ENCODE measurements around the gene ANKRD26. TPM values are rescaled to one million over a fixed set of nuclear protein-coding genes. Genes with fewer than 3 reads are reported as not detected.
"Not testable (repeated sequence)": the region's sequence is repeated elsewhere in the genome, so short reads cannot be mapped to it uniquely, and the experiment has no call there.

Gene ANKRD26
- total RNA-seq, result 4.6 and 5.0 TPM in 2 replicates

DNA sequence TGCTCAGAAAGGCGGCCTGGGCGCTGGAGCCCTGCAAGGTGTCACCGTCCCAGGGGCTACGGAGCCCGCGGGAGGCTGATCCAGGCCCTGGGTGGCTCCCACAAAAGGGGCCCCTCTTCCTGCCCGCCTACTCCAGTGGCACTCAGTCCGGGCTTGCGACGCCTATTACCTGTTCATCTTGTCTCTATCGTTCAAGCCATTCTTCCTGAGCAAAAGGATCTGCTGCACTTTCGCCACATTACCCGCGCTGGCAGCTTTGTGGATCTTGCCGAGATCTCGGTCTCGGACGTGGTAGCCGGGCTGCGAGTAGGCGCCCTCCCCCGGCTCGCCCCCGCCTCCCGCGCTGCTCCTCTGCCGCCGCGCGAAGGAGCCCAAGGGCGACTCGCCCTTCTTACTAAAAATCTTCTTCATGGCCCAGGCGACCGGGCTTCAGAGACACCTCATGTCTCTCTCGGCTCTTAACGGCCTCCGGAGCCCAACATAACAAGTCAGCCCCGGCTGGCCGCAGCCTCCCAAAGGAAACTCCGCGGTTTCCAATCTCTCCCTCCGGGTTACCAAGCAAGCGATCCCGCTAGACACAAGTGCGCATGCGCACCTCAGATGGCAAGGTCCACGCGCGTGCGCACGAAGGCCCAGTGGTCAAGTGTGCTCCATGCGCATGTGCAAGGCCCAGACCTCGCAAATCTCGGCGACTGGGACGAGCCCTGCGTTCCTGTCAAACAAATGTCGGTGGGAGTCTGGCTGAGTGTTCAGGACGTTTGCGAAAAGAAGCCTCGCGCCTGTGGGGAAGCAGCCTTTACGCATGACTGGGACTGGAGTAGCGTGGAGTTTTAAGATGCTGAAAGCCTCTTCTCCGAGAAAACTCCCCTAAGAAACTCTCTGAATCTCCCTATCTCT lies at the start of gene ANKRD26:
Gene ANKRD26, minus strand, starts transcription at position 579 of the 897 bp plus-strand sequence. Its CDS starts 168 bp downstream, at position 411.
- DNase-seq (ENCODE audit: low read depth in 2 of 2), result peak; percentile 98 to 99

DNA sequence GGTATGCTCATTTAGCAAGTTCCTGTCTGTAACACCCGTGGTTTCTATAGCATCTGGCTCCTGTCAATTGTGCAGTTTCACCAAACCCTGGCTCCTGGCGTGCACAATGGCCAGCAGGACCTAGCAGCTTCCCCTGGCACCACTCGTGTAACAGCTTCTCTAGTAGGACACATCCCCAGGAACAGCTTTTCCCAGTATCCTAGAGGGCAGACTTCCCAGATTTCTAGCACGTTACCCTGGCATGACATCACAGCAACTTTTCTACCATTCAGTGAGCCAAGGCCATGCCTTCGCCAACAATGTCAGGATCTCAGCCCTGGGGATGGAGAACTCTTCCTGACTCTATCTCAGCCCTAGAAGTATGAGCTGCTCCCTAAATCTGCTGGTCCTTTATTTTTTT lies 47.4 kb upstream of the ANKRD26 start:
- DNase-seq (ENCODE audit: low read depth in 2 of 2), result peak in 1 of 2 donors; percentile 18

DNA sequence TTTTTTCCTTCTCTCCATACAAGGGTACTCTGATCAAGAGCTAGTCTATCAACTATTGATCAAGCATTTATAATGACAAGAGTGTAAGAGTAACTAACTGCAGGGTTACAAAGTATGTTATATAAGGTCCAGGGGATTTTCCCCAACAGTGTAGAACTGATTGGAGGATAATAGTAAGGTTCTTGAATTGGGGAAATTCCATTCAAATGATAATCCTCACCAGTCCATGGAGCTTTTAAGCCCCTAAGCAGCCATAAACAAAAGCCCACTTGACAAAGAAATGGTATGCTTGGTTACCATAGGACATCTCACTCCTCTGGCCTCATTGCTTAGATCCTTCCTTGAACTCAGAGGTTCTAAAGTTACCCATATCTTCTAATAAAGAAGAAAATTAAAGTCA lies 45.6 kb upstream of the ANKRD26 start:
- no peak for DNase-seq (ENCODE audit: low read depth in 2 of 2)

DNA sequence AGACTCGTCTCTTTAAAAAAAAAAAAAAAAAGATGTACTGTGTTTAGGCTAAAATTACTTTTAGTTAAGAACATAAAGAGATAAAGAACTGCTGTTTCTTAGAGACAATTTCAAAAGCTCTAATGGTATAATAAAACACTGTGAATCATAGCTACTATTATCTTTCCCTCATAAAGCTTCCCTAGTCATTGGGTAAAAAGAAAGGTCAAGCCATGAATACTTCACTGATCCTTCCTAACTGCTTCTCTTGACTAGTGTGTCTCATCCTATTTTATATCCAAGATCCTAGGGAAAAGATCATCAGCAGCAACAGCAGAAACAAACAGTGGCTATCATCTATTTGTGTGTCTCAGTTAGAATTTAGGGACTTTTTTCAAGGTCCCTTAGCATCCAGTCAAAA lies 43.4 kb upstream of the ANKRD26 start:
- DNase-seq (ENCODE audit: low read depth in 2 of 2), result no peak

DNA sequence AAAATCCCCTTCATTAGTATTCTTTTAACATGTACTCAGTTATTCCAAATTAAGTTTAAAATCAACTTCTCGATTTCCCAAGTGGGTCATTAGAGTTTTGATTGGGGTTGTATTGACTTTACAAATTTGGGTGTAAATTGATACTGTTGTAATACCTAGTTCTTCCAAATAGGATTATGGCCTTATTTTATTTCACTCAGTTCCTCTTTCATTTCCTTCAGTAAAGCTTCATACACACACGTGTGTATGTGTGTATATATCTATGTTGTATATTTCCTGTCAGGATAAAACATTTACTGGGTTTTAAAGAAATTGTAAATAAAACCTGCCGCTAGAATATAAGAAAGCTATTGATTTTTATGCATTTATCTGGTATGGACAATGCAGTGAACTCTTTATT lies 38.0 kb upstream of the ANKRD26 start:
- DNase-seq (ENCODE audit: low read depth in 2 of 2), result no peak

DNA sequence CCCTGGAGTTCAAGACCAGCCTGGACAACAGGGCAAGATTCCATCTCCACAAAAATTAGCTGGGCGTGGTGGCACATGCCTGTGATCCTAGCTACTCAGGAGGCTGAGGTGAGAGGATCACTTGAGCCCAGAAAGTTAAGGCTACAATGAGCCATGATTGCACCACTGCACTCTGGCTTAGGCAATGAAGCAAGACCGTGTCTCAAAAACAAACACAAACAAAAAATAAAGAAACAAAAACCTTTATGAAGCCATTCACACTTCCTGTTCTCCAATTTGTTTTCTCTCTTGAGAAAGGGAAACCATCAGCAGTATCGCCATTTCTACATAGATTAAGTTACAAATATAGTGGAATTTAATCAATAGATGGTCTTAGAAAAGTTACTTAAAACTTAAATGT lies 34.1 kb upstream of the ANKRD26 start:
- DNase-seq (ENCODE audit: low read depth in 2 of 2), result no peak

DNA sequence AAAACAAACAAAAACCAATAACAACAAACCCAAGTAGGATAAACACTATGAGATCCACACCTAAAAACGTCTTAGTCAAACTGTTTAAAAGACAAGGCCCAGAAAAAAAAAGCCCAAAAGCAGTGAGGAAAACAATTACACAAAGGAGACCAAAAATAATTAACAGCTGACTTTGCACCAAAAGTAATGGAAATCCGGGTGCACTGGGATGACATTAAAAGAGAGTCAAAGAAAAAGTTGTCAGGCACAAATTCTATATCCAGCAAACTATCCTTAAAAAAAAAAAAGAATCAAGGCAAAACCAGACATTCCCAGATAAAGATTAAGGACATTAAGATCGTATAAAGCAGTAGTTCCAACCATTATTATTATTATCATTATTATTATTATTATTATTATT lies 7.9 kb upstream of the ANKRD26 start:
- DNase-seq (ENCODE audit: low read depth in 2 of 2), result no peak

DNA sequence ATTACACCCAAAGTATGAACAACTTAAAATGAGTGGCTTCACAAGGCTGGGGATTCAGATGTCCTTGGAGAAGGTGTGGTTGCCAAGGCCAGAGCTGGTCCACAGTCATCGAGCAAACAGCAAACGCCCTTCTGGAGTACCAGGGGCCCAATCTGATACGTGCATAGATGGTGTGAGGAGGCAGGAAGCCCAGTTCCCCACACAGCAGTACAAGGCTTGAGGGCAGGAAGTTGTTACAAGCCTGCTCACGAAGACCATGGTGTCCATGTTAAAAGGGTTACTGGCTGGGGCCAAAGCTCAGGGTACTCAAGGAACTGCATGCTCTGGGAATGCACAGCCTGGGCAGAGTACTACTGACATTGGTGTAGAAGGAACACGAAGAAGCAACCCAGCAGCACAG lies 4.6 kb upstream of the ANKRD26 start:
- DNase-seq (ENCODE audit: low read depth in 2 of 2), result no peak

DNA sequence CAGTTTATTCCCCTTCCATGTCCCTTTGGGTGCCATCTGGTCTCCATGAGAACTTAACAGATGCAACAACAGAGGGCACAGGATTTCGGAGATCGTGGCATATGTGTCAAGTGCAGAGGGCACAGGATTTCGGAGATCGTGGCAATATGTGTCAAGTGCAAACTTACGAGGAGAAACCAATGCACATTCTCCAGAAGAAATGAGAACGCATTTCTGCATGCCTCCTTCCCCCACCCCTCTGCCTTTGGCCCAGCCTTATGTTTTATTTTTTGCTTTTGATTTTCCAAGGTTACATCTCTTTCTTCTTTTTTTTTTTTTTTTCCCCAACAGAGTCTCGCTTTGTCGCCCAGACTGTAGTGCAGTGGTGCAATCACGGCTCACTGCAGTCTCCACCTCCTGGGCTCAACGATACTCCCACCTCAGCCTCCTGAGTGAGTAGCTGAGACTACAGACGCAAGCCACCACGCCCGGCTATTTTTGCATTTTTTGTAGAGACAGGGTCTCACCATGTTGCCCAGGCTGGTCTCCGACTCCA lies 586 bp upstream of the ANKRD26 start:
- DNase-seq (ENCODE audit: low read depth in 2 of 2), result no peak

DNA sequence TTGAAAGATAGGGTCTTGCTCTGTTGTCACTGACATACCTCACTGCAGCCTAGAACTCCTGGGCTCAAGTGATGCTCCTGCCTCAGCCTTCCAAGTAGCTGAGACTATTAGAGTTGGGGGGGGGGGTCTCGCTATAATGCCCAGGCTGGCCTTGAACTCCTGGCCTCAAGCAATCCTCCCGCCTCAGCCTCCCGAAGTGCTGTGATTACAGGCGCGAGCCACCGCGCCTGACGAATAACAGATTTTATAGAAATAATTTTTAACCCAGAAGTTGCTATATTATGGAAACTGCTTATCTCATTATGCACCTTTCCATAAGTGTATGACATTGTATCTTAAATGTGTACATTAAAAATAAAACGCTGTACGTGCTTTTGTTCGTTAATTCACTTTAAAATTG lies 846 bp downstream of the ANKRD26 start:
- DNase-seq (ENCODE audit: low read depth in 2 of 2), result no peak

DNA sequence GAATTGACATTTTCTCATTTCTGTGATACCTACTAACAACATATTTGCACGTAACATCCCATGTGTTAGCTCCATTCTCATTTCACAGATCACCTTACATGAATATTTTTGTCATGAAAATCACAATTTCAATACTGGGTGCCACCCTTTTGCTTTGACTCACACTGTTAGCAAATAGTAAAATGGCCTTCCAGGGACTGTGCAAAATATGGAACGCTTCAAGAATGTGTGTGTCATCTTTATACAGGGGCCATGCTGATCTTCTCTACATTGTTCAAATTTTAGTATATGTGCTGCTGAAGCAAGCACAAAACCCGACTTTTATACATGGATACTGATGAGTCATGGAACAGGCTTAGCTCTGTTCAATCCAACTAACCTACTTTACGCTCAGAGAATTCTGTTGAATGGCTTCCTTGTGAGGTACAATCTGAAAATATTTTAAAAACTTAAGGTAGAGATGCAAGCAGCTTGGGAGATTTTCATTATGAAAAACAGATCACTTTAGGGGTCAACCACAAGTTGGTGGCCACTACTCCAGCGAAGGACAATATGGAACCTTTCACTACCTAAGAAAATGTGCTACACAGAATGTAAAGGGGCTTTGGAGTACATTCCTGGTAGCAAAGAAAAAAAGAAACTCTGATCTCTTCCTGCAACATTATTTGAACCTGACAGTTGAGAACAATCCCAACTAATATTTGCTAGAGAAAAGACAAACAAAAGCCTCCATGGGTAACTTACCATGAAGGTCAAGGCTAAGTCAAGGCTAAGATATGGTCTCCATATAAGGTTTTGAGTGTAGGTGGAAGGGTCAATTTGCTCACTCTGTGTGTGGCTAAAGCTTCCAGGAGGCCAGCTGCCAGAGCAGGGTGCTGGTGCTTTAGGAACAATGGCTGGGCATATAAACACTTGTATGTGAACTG lies 11.9 kb downstream of the ANKRD26 start:
- no peak for DNase-seq (ENCODE audit: low read depth in 2 of 2)

DNA sequence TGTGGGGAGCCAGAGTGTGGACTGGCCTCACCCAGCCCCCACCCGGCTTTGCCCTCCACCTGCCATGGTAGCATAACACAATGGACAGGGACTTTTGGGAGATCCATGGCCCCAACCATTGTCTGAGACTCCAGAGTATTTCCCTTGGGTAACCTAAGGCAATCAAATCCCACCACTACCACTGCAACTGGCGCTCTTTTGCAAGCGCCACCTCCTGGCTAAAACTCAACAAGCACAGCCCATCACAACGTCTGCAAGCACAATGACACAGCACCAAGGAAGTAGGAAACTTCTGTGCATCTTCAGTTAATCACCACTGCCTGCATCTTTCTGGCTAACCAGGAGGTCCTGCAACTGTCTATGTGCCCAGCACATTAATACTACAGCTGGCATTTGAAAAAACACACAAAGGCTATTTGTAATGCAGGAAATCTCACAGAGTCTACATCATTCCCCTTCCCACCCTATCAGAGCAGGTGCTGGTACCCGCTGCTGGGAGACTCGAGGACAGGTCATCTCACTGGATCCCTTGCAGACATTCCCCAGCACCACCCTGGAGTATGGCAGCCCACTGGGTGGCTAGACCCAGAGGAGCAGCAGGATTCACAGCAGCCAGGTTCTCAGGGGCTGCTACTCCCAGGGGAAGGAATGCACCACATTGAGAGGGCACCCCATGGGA lies 27.7 kb downstream of the ANKRD26 start:
- no peak for DNase-seq (ENCODE audit: low read depth in 2 of 2)

DNA sequence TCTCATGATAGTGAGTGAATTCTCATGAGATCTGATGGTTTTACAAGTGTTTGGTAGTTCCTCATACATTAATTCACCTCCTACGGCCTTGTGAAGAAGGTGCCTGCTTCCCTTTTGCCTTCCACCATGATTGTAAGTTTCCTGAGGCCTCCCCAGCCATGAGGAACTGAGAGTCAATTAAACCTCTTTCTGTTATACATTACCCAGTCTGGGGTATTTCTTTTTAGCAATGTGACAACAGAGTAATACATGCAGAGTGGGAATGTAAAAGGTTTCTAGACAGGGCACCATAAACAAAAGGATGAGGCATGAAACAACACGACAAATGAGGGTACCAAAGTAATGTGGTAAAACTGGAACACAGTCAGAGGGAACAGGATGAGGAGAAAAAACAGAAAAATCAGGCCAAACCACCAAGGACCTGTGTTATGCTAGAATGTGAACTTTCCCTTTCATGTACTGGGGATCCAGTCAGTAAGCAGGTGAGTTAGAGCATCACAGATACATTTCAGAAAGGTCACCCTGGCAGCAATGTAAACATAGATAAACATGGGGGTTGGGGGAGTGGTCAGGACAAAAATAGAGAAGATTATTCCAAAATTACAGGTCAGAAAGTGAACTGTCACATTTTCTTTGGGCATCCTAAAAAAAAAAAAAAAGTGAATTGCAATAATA lies 31.9 kb downstream of the ANKRD26 start:
- DNase-seq (ENCODE audit: low read depth in 2 of 2), result no peak

DNA sequence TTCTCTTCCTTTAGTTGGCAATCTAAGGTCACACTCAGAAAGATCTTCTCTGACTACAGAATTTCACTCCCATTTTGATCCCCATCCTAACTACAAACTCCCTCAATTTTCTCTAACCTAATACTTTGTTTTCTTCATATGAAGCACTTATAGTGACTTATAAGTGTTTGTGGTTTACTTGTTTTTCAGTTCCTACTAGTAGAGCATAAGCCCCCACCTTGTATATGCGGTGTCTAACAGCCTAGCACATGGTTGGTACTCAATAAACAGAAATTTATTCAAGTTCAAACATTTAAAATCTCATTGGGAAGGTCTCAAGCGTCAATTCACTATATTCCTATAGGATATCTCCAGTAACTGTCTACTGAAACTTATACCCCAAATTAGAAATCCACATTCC lies 35.2 kb downstream of the ANKRD26 start:
- DNase-seq (ENCODE audit: low read depth in 2 of 2), result no peak

DNA sequence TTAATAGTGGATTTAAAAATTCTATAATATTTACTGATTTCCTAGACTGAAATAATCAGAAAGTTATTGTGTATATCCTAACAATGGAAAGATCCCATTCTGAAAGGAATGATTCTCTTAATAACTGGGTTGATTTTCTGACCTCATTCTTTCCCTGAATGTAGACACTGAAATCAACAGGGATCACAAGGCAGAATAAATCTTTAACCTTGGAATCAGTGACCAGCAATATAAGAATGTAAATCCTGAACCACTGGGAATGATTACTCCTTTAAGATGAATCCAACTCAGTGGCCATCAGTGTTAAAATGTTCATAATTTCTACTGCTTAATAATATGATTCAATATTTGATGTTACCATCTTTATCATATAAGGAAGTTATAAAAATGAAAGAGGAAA lies 47.6 kb downstream of the ANKRD26 start:
- no peak for DNase-seq (ENCODE audit: low read depth in 2 of 2)

DNA sequence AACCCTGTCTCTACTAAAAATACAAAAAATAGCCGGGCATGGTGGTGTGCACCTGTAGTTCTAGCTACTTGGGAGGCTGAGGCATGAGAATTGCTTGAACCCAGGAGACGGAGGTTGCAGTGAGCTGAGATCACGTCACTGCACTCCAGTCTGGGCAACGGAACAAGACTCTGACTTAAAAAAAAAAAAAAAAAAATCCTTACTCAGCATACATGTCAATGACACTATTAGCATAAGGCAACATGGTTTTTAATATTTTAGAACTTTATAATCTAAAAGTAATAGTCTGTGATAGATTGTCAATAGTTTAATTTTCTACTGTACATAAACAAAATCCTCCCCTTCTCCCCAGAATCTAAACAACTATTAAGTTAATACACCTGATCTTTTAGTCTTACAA lies 55.0 kb downstream of the ANKRD26 start:
- not testable (repeated sequence) for DNase-seq (ENCODE audit: low read depth in 2 of 2)

DNA sequence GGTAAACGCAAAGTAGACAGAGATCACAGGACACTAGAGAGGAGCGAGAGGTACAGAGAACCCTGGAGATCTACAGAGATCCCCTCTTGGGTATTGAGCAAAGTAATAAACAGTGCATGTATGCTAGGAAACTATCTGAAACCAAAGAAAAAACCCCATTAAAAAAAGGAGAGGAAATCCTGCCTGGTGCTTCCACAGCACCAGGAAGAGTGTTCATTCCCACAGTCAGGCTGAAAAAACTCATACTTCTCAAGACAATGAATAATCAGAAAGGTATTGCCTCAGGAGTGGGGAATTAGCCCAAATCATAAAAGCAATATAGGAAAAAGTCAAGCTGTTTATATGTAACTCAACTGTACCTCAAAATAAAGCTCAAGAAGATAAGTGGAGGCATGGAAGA lies 59.1 kb downstream of the ANKRD26 start:
- DNase-seq (ENCODE audit: low read depth in 2 of 2), result peak in 1 of 2 donors; percentile 39

DNA sequence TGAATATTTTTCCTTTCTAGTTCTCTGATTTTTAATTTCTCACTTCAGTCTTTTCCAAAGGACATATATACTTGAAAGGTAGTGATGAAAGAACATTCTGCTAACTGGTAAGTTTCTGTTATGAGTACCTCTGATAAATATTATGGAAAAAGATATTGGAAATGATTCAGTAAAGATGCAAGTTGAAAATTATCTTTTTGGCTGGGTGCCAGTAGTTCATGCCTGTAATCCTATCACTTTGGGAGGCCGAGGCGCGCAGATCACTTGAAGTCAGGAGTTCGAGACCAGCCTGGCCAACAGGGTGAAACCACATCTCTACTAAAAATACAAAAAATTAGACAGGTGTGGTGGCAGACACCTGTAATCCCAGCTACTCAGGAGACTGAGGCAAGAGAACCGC lies 62.1 kb downstream of the ANKRD26 start:
- no peak for DNase-seq (ENCODE audit: low read depth in 2 of 2)

DNA sequence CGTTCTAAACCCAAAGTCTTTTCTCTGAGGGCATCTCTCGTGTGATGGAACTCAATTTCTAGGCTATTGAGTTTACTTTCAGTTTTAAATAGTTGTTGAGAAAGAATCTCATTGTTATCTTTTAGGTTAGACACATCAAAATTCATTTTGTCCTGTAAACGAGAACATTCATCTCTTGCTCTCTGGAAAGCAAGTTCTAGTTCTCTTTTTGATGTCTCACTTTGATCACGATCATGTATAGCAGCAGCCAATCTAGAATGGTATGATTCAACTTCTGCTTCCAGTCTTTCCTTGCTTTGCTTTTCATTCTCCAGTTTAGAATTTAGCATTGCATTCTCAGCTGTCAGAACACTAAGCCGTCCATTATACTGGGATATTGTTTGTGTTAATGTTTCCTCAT lies 65.1 kb downstream of the ANKRD26 start:
- DNase-seq (ENCODE audit: low read depth in 2 of 2), result peak in 1 of 2 donors; percentile 0

DNA sequence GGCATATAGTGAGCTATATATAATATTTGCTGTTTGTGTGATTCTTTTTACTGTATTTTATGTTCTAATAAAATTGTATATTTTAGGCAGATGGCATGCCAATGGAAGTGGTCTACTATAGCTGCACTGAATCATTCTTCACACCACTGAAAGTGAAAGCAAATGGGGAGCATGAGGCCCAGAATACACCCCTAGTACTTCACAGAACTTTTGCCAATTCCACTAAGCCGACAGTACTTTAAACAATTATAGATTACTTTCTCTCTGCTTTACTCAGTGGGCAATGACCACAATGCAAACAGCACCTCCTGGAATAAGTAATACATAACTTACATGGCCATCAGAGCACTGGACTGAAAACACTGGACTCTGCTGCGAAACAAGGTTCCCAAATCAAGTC lies 70.2 kb downstream of the ANKRD26 start:
- peak in 1 of 2 donors; percentile 5 for DNase-seq (ENCODE audit: low read depth in 2 of 2)

DNA sequence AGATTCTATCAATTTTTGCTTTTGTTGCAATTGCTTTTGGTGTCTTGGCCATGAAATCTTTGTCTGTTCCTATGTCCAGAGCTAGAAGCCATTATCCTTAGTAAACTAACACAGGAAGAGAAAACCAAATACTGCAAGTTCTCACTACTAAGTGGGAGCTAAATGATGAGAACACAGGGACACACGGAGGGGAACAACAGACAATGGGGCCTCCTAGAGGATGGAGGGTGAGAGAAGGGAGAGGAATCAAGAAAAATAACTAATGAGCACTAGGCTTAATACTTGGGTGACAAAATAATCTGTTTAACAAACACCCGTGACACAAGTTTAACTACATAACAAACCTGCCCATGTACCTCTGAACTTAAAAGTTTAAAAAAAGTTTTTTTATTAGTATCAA lies 78.2 kb downstream of the ANKRD26 start:
- DNase-seq (ENCODE audit: low read depth in 2 of 2), result no peak
